ENCODE results near the gene CTDP1.

Gene CTDP1

GRCh38 chr18:79782566-79783308, 103.1 kb downstream of the CTDP1 start:
- in situ Hi-C loops (cut with HindIII; ENCODE audit: low sequenced_read_pairs), result loop anchor here (5.0 kb wide), 1 partner anchor 45 kb away; no protein-coding TSS in a partner anchor
- TF ChIP-seq CTCF (IDR thresholded peaks at IDR 0.05; ENCODE audit: low read depth, low read length, missing control alignments), result no peak
- H3K4me3 ChIP-seq (ENCODE audit: low read depth, low read length), result no peak overlapping the region
- no peak for DNase-seq (ENCODE audit: low read depth)

- no peak overlapping the region for H3K4me3 ChIP-seq (ENCODE audit: low read depth, low read length)
- no peak for DNase-seq (ENCODE audit: low read depth)
- no peak for TF ChIP-seq CTCF (IDR thresholded peaks at IDR 0.05; ENCODE audit: low read depth, low read length, missing control alignments)
- in situ Hi-C loops (cut with HindIII; ENCODE audit: low sequenced_read_pairs), result loop anchor here (5.0 kb wide), 1 partner anchor 43 kb away; no protein-coding TSS in a partner anchor
Observed at GRCh38 chr18:79784071-79784913, 104.7 kb downstream of the CTDP1 start.

- in situ Hi-C loops (cut with HindIII; ENCODE audit: low sequenced_read_pairs), result loop anchor here (5.0 kb wide), 1 partner anchor 42 kb away; no protein-coding TSS in a partner anchor
- H3K4me3 ChIP-seq (ENCODE audit: low read depth, low read length), result no peak overlapping the region
- TF ChIP-seq CTCF (IDR thresholded peaks at IDR 0.05; ENCODE audit: low read depth, low read length, missing control alignments), result no peak
- DNase-seq (ENCODE audit: low read depth), result no peak
Observed at GRCh38 chr18:79784965-79785770, 105.6 kb downstream of the CTDP1 start.

- DNase-seq (ENCODE audit: low read depth), result no peak
- TF ChIP-seq CTCF (IDR thresholded peaks at IDR 0.05; ENCODE audit: low read depth, low read length, missing control alignments), result no peak
- in situ Hi-C loops (cut with HindIII; ENCODE audit: low sequenced_read_pairs), result no loop called here
- H3K4me3 ChIP-seq (ENCODE audit: low read depth, low read length), result no peak overlapping the region
Observed at GRCh38 chr18:79785831-79786230, 106.2 kb downstream of the CTDP1 start.

- TF ChIP-seq CTCF (IDR thresholded peaks at IDR 0.05; ENCODE audit: low read depth, low read length, missing control alignments), result no peak
- DNase-seq (ENCODE audit: low read depth), result no peak
- in situ Hi-C loops (cut with HindIII; ENCODE audit: low sequenced_read_pairs), result no loop called here
- no peak overlapping the region for H3K4me3 ChIP-seq (ENCODE audit: low read depth, low read length)
Observed at GRCh38 chr18:79786304-79786703, 106.7 kb downstream of the CTDP1 start.

Data from astrocyte of the cerebellum (primary cell).